HG03039 (cell line): ENCODE data around the gene RAB5B.
"Not testable (repeated sequence)": the region's sequence is repeated elsewhere in the genome, so short reads cannot be mapped to it uniquely, and the experiment has no call there.

ENCODE experiments used
- ATAC-seq: cut with Tn5 transposase; IDR thresholded peaks from one replicate; pipeline ENCODE4 v1.9.1; 2021; ENCODE audit warnings: mild to moderate bottlenecking, moderate library complexity; ENCODE audit not compliant: unreplicated experiment

The RAB5B gene

DNA sequence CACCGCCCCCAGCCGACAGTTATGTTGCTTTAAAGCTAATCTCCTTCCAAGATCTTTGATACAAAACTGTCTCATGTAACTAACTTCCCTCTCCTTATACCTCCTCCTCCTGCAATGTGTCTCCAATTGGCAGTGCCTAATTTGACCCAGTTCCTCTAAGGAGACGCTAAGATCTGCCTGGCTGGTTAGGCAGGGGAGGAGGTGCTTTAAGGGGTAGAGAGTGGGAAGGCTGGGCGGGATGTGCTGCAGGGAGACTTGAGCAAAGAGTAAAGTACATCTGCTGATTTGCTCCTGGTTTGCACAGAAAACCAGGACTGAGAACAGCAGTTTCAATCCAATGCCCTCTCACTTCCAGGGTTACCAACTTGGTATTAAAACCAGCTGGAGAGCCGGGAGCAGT is 39.6 kb downstream of the RAB5B start:
- ATAC-seq: no peak

- ATAC-seq: no peak
Observed at GRCh38 chr12:56014205-56014604, 40.3 kb downstream of the RAB5B start.

- no peak for ATAC-seq
Observed at GRCh38 chr12:56017181-56017580, 43.3 kb downstream of the RAB5B start.

DNA sequence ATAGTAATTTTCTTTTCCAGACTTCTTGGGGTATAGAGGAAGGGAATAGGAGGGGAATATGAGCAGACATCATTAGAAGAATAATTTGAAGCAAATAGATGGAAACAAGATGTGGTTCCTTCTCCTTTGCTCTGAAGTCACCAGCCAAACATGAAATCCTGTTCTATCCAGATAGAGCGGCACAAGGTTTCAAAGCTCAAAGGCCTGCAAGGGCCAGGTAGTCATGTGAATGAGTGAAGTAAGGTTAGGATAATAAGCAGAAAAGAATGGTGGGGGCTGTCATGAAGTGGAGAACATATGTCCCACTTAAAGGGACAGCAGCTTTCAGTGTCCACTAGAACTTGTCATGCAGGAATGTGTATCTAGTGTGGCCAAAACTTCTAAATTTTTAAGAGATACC is 44.5 kb downstream of the RAB5B start:
- no peak for ATAC-seq

GRCh38 chr12:56020423-56021184 is 46.7 kb downstream of the RAB5B start, which contains the start of gene IKZF4:
Gene IKZF4 (plus strand): TSS chr12:56021043. CDS start chr12:56021494, 451 bp downstream.
- no peak for ATAC-seq

- no peak for ATAC-seq
Observed at GRCh38 chr12:56021889-56022497, 48.1 kb downstream of the RAB5B start.

GRCh38 chr12:56028511-56029165 is 54.8 kb downstream of the RAB5B start:
- ATAC-seq: no peak

DNA sequence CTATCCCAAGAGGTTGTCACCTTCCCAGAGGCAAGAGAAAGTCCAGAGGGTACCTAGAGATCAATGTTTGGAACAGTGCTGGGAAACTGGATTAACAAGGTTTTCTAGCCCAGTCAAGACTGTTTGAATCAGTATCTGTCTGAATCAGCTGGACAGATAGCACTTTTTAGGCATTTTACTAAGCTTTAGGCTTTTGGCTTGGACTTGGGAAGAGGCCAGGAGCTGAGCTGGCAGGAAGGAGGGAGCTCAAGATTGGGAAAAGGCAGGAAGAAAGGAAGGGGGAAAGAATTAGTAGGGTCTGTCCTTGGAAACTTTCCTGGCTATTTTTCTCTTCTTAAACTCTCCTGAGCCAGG is 55.3 kb downstream of the RAB5B start:
- no peak for ATAC-seq

GRCh38 chr12:56029666-56030293 is 55.9 kb downstream of the RAB5B start:
- no peak for ATAC-seq

DNA sequence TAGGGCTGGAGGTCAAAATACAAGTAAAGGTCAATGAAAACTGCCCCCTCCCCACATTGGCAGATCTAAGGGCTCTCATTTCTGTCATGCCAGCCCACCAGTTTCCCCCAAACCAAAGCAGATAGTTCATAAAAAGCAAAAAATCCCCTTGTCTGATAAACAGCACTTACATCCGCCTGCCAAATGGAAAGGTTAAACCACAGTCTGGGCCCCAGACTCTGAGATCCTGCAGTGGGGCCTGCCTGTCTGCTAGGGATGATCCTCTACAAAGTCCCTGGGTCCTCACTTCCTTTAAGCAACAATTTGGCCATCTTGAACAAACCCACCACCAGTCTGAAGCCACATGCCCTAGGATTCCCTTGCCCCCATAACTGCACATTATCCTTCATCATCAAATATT is 58.1 kb downstream of the RAB5B start:
- no peak for ATAC-seq

DNA sequence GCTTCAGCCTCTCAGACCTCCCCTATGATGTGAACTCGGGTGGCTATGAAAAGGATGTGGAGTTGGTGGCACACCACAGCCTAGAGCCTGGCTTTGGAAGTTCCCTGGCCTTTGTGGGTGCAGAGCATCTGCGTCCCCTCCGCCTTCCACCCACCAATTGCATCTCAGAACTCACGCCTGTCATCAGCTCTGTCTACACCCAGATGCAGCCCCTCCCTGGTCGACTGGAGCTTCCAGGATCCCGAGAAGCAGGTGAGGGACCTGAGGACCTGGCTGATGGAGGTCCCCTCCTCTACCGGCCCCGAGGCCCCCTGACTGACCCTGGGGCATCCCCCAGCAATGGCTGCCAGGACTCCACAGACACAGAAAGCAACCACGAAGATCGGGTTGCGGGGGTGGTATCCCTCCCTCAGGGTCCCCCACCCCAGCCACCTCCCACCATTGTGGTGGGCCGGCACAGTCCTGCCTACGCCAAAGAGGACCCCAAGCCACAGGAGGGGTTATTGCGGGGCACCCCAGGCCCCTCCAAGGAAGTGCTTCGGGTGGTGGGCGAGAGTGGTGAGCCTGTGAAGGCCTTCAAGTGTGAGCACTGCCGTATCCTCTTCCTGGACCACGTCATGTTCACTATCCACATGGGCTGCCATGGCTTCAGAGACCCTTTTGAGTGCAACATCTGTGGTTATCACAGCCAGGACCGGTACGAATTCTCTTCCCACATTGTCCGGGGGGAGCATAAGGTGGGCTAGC is 60.9 kb downstream of the RAB5B start:
- no peak for ATAC-seq

- ATAC-seq: no peak
Observed at GRCh38 chr12:56037161-56037560, 63.3 kb downstream of the RAB5B start.

DNA sequence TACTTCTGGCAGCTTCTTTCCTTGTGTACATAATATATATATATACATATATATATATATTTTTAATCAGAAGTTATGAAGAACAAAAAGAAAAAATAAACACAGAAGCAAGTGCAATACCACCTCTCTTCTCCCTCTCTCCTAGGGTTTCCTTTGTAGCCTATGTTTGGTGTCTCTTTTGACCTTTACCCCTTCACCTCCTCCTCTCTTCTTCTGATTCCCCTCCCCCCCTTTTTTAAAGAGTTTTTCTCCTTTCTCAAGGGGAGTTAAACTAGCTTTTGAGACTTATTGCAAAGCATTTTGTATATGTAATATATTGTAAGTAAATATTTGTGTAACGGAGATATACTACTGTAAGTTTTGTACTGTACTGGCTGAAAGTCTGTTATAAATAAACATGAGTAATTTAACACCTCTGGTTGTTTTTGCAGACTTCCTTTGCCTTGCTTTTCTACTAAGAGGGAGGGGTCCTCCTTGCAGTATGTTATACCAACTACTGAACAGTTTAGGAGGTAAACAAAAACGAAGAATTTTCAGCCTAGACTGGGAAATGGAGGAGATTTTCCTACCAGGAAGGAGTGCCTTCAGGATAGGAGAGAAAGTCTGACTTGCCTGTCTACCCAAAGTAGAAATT is 64.3 kb downstream of the RAB5B start:
- ATAC-seq: no peak

DNA sequence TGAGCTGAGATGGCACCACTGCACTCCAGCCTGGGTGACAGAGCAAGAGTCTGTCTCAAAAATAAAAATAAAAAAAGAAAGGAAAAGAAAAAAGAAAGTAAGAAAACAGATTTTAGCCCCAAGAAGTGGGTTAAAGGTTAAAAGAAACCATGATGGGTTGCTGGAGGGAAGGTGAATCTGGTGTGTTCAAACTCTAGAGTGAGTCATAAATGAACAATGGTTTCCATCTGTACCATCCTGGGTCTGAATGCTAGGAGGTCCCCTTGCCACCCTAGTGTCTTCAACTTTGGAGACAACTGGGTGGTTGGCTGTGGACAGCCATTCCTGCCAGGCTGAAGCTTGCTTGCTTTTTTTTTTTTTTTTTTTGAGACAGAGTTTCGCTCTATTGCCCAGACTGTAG is 66.3 kb downstream of the RAB5B start:
- ATAC-seq: no peak

GRCh38 chr12:56040963-56041551 is 67.2 kb downstream of the RAB5B start:
- ATAC-seq: no peak

DNA sequence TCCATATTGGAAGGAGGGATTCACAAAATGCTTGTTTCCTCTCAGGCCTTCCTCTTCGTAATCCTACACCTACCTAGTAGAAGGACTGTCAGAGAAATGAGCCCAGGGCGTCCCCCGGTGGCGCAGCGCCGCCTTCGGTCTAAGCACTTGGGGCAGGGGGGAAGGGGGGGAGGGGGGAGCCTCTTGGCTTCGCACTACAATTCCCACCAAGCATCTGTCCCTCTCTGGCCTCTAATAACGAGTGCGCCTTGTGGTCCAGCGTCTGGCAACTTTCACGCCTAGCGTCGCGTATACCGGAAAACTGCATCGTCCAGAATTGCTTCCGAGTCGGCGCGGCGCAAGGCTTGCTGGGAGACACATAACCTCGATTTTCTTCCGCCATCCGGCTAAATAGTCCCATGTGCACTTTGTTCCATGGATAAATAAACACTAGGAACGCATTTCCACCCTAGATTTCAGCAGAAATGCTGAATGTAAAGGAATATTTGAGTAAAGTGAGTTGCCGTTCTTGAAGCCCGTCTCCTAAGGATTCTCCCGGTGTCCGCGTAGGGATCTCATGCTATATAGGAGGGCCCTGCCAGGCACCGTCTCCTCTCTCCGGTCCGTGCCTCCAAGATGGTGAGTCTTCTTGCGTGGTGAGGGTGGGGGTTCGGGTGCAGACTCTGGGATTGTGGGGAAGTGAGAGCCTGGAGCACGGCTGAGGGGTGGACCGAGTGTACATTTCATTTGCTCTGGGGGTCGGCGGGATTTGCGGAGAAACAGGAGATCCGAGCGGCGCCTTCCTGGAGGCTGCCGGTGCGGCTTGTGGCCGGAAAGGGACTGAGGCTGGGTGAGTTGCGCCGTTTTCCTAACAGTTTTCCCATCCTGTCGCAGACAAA is 67.9 kb downstream of the RAB5B start, which contains the start of gene RPS26:
Gene RPS26 (plus strand): TSS at position 367 of the 878 bp plus-strand sequence. CDS start 249 bp downstream, at position 616.
- peak; percentile 86 for ATAC-seq

DNA sequence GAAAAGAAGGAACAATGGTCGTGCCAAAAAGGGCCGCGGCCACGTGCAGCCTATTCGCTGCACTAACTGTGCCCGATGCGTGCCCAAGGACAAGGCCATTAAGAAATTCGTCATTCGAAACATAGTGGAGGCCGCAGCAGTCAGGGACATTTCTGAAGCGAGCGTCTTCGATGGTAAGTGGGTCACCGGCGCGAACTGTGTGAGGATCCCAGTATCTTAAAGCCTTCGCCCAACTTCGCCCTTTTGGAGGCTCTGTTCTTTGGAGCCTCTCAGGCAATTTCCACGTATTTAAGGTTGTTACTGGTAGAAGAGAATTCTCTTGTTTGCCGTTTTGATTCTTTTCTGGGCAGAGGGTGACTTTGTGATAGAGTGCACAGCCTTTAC is 68.5 kb downstream of the RAB5B start:
- ATAC-seq: not testable (repeated sequence)

DNA sequence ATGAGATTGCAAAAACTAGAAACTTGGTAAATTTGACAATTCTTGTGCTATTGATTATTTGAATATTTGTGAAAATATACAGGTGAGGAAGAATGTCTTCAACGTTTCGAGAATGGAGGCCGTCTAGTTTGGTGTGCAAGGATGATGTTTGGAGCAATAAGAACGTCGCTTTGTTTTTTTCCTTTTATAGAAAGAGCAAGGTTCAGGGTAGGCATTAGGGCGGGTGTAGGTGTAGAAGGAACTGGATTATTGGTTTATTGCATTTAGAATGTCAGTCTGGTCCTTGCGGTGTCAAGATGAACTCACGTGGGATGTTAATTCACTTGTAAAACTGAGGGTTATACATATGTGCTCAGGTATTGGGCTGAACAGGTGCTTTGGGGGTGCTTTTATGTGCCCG is 69.0 kb downstream of the RAB5B start:
- ATAC-seq: no peak
